Activated CD4-positive, CD25-positive, alpha-beta regulatory T cell (primary cell): Measurements from ENCODE around the gene DHX16.

Source experiments
- DNase-seq, 4 experiments: peaks; one replicate each; lab custom pipeline; 2025; lab: John Stamatoyannopoulos, UW

Gene DHX16

DNA sequence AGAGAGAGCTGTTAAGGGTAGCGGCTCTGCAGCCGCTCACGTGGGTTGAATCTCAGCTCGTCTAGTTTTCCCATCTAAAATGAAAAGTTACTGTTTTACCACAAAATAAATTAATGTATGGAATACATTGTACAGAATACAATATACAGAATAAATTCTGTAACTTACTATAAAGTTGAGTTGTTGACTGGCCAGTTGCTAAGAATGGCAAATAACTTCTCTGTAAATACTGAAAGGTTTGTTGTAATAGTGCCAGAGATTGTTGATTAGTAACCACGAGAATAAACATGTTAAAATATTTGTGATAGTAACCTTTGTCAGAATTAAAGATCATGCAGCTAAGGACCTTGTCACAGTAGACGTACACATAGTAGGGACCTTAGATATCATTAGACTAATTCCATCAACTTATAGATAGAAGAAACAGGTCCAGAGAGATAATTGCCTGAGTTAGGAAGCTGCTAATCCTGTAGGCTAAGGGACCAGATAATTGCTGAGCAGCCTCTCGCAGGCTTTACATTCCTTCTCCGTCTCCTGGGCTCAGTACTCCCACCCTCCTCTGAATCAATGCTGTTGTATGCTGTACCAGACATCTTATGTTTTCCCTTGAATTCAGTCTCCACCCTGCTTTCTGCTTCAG lies 18.5 kb upstream of the DHX16 start:
- DNase-seq: no peak

DNA sequence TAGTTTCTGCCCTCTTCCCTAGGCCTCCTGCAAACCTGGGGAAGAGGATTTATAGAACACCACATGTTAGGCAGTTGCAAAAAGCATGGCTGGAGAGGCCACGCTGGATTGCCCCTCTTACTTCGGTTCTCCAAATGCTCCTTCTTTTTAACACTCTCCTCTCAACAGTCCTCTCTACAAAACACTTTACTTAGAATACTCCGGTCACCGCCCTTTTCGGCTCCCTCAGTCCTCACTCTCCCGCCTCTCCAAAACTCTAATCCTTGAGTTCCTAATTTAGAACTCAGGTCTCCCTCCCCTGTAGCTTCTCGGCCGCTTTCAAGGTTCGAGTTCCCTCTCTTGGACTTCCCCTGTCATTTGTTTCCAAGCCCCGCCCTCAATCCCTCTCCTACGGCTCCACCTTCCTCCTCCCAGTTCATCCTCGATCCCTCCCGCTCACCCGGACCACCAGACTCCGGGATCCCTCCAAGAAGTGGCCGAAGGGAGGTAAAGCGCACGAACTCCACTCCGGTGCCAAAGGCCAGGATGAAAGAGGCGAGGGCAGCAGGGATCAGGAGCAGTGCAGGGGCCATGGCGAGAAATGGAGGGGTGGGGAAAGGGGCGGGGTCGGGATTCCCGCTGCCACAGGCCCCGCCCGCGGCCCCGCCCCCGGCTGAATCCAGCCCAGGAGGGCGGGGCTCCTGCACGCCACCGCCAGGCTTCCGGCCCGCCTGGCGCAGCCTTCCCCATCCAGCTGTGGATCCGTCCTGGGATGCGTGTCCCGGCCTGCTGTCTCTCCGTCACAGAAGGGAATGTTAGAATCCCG lies 17.8 kb upstream of the DHX16 start, which contains the start of gene NRM:
TSS of gene NRM (minus strand) at position 582 of the 805 bp plus-strand sequence. CDS start at position 572, 10 bp downstream.
- DNase-seq: peak; percentile 37 to 67 (median 49)

DNA sequence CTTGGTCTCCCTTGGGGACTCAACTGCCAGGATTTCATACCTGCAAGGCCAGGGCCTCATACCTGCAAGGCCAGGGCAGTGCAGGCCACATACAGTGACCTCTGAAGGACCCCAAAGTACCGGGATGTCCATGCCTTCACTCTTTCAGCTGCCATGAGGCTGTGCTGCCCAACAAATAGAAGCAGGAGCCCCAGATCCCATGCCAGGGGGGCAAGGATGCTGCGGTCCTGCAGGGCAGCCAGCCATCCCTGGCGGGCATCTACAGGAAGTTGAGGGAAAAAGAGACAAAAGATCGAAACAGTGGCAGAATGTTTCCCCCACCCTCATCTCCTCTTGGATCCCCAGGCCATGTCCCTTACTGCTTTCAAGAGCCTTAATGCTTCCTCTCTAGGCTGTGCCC lies 17.2 kb upstream of the DHX16 start:
- no peak for DNase-seq

DNA sequence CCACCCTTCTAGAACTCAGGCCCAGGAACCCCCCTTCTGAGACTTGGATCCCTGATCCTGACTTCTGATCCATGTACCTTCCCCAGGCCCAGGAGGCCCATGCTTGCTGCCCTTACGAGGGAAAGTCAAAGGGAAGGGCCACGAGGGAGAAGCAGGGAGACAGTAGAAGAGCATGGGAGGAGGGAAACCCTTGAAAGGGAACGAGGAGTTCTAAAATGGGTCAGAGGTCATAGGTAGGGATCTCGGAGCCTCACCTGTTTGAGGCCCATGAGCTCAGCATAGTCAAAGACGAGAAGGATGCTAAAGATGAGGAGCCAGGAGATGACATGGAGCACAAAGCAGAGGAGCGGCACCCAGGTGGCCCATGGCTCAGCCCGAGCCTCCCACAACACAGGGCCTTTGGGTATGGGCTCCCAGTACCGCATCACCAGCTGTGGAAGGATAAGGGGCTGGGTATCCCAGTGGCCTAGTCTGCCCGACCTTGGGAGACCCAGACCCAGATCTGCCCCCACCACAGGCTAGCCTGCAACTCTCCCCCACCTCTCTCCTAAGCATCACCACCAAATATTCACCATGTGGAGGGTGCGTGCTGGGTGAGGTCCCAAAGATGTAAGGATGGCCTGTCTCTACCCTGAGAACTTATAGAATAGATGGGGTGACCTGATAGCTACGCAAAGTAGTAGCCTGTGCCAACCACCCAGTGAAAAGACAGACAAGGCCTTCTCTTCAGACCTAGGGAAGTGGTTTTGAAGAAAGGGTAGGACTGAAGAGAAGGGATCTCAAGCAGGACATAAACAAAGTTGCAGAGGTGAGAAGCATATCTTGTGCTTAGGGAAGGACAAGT lies 16.4 kb upstream of the DHX16 start:
- no peak for DNase-seq

DNA sequence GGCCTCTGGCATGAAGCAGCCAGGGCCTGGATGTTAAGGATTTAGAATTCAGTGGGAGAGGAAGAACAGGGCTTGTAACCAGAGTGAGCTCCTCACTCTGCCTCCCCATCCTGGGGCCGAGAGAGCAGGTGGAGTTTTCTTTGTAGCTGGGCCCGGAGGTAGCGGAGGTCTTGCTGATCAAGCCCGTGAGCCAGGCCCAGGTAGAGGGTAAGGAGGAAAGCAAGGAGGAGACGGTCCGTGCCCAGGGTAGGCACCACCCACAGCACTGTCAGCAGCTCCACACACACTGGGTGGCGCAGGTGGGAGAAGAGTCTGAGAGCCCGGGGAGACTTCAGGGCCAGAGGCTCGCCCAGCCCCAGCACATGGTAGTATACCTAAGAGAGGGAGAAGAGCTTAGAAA lies 15.8 kb upstream of the DHX16 start:
- DNase-seq: no peak

DNA sequence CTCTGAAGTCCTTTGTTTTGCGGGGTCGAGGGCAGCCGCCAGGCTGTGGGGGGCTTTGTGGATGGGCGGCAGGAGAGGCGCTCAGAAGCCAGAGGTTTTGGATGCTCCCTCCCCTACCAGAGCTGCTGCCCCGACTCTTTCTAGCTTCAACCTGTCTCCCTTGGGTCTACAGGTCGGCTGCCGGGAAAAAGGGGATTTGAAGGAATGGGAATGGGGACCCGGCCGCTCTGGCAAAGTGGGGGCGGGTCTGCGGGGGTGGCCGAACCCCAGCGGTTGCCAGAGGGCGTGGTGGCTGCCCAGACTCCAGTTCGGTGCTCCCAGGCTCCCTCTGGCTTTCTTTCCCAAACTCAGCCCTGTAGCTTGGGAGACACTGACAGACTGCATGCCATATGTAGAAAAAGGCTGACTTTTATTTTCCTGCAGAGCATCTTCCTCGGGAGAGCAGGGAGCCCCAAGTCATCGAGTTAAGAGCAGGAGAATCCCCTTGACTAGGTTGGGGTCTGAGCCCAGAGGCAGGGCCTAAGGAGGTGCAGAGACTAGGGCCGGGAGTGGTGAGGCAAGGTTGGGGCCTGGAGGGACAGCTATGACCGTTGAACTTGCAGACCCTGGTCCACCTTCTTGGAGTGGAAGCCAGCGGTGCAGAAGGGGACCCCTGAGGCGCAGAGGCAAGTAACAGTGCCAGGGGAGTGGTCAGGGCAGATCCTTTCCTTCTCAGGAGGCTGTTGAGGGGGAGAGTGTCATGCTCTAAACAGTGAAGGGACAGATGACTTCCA lies 15.0 kb upstream of the DHX16 start:
- DNase-seq: no peak

DNA sequence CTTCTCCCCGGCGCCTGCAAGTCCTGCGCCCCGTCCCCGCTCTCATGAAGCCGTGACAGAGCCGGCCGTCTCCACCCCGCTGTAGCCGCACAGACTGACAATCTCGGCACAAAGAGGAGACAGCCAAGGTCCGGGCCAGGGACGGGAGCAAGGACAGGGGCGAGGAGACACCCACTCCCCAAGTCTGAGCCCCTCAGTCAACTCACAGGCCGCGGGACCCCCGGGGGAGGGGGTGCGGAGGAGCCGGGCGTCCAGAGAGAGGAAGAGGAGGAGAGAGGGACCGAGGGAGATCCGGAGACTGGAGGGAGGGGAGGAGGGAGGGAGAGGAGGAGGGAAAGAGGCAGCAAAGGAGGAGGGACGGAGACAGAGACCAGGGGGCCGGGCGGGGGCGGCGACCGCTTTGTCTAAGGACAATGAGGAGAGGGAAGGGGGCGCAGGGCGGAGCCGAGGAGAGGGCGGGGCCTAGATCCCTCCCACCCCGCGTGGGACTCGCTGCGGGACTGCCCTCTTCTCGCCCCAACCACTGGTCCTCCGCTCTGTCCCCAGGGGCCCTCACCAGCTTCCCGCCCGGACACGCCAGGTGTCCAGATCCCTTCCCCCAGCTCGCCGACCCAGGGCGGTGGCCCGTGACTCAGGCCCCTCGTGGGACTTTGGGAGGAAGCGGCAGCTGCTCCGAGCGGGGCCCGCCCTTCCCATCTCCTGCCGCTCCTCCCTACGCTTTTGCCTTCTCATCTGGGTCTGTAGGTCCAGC lies 14.3 kb upstream of the DHX16 start:
- peak; percentile 53 to 72 (median 60) for DNase-seq

DNA sequence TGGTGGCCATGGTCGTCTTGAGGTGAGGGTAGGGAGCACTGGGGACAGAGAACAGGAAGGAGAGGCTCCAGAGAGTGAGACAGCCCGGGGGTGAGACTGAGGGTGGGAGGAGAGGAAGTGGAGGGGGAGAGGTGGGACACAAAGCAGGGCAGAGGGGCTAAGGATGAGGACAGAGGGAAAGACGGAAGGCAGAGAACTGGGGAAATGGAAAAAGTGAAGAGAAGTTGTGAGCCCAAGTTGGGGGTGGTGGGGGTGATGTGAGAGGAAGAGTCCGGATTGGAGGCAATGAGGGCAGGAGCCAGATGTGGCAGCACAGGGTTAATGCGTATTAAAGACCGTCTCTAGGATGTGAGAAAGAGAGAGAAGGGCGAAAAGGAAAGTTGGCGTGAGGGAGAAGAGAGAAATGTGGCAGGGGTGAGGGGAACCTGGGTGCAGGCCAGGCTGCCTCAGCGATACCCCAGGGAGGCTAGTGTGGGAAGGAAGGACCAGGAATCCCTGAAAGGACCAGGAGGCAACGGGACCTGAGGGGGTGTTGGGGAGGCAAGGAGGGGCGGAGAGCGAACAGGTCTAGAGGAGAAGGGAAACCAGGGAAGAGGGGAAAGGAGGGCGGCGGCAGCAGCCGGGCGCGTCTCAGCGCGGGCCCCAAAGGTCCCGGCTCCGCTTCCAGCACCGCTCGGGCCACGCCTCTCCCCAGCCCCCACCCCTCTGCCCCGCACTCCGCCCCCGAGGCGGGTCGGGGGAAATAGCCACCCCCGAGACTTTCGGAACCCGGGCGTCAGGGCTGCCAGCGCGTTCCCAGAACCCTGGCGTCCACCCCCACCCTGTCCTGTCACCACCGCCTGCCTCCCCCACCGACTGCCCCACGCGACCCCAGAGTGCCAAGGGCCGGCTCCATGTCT lies 13.5 kb upstream of the DHX16 start, which contains the start of gene PPP1R18:
TSS of gene PPP1R18 (minus strand) at position 637 of the 899 bp plus-strand sequence. CDS start at position 10, 627 bp downstream.
- DNase-seq: peak; percentile 64 to 79 (median 70)

DNA sequence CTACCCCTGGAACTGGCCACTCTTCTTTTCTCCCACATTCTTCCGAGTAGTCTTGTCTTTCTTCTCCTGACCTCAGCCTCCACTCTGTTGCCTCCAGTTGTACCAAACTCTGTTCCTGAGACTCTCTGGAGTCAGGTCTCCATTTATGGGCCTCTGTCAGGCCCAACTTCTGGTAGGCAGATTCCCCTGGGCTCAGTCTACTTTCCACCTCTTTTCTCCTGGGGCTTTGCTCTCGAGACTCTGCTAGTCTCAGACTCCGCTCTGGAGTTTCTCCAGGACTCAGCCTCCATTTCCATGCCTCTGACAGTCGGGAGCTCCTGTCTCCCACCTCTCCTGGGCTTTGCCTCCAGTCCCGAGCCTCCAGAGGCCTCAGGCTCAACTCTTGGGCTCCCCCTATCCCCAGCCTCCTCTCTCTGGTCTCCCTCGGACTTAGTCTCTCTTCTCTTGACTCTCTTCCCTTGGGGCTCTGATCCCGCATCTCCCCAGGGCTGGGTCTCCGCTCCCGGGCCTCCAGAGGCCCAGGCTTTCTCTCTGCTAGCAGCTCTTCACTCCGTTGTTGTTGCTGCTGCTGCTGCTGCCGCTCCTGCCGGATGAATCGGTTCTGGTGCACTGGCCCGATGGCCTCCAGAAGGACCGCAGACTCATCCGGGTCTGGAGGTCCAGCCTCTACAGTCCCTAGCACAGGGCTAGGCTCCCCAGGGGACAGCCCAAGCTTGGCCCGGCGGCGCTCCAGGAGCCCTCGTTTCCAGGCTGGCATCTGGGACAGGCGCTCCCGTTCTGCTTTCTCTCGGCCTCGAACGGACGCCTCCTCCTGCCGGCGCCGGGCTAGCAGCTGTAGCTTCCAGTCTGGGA lies 12.6 kb upstream of the DHX16 start:
- DNase-seq: no peak

DNA sequence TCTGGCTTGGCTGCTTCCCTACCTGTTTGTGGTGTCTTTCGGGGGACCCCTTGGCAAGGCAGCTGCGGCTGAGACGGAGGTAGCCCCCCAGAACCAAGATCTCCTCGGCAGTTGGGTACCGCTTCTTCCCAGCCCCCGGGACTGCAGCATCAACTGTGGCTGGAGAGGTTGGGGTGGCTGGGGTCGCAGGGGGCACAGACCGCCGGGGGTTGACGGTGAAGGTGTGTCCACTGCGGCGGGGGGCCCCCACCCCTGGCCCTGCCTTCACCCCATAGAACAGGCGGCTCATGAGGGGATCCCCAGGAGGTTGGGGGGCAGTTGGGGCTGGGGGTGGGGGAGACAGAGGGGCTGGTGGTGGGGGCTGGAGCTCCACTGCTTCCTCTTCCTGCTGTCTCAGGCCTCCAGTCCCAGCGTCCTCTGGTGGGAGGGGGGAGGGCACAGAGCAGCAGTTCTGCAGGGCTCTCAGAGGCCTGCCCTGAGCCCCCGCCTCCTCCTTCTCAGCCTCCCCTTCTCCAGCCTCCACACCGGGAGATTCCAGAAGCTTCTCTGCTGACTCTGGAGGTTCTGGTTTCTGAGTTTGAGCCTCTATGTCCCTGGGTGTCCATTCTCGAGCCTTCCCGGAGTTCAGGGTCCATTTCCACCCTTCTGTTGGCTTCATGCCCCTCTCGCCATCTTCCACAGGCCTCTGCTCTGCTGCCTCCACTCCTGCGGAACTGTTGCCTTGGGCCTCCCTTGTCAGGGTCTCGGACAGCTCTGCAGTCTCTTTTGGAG lies 11.8 kb upstream of the DHX16 start:
- DNase-seq: peak in 3 of 4 experiments; percentile 14 to 47 (median 43)

DNA sequence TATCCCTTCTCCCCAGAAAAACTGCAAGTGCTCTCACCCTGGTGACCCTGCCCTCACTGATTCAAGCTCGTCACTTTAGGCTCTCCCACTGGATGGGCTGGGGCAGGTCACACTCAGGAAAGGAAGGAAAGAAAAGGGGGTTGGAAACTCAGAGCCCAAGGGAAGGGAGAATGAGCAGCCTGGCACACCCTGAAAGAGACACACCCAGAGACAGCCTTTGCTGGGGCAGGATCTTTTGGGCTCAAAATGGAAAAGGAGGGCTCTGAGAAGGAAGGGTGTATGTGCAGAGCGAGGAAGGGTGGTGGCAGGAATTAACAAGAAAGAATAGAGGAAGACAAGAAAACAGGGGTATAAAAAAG lies 11.2 kb upstream of the DHX16 start:
- no peak for DNase-seq

DNA sequence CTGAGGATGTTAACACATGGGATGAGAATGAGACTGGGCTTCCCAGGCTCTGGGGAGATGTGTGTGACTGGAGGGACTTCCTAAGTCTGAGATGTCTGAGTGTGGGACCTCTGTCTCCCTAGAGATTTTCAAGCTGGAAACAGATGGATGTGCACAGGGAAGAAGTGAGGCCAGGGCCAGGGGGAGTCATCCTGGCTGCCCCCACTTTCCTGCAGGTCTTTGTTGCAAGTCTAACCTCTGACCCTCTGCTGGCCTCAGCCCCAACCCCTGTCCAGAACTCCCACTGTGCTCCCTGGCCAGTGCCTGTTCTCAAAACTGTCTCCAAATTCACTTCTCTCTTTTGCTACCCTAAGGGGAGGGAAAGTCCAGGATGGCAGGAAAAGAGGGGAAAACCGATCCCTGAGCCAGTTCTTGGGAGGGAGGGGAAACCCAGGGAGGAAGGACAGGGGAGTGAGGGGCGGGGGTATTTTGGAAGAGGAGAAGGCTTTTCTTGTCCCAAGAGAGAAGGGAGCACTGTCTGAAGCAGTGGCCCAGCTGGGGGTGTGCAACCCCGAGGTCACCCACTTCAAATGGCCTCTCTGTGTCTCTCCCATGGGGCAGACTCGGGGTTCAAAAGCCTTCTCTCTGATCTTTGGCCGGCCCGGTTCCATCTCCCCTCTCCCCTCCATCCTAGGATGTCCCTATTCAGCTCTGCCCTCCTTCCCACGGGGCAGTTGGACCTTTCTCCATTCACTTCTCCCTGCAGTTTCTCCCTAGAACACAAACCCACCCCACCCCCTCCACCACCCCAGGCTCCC lies 10.6 kb upstream of the DHX16 start:
- DNase-seq: no peak

DNA sequence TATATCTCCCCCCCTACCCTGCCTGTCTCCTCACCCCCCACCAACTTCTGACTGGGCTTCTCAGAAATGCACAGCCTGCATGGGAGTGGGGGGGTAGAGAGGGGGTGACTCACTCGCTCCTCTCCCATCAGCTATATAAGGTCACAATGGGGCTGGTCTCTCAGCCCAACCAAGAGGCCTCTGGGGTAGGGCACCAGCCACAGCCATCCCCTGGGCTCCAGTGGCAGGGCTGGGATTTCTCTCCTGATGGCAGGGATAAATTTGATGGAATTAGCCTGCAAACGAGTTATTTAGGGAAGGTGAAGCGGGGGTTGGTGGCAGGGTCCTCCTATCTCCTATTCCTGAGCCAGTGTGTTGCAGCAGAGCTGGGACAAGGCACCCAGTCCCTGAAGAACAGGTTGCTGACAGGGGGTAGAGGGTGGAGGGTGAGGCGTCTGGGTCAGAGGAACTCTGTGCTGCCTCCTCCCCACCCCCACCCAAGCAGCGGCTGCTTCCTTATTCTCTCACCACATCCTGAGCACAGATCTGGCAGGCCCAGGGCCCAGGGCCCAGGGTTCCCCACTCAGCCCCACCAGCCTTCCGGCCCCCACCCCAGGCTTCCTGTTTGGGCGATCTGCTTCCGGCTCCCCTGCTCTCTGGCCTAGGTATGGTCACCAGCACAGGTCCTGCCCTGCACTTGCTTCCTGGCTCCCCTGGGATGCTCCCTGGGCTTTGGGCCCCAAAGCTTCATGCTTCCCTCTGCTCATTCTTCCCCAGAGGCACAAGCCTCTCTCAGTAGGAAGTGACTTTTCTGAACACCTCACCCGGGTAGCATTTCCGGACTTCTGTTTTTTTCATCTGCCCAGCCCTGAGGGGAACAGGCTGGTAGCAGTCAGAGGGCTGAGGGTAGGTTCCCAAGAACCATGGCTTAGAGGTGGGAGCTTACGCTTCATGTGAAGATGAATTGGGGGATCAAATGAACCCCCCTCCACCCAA lies 9.6 kb upstream of the DHX16 start:
- peak; percentile 52 to 91 (median 75) for DNase-seq

DNA sequence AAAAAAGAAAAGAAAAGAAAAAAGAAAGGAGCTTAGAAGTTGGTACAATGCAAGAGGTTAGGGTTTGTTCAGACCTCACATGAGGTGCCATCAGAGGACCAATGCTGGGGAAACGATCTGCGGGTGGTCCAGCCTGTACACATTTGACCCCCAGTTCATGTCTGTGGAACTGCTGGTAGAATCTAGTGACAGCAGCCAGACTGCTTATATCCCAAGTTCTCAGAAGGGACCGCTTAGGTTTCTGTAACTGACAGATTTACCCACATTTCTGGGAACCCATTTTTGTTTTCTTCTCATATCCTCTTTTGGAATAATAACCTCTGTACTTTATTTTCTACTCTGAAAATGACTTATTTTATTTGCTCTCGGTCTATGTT lies 8.9 kb upstream of the DHX16 start:
- DNase-seq: no peak

DNA sequence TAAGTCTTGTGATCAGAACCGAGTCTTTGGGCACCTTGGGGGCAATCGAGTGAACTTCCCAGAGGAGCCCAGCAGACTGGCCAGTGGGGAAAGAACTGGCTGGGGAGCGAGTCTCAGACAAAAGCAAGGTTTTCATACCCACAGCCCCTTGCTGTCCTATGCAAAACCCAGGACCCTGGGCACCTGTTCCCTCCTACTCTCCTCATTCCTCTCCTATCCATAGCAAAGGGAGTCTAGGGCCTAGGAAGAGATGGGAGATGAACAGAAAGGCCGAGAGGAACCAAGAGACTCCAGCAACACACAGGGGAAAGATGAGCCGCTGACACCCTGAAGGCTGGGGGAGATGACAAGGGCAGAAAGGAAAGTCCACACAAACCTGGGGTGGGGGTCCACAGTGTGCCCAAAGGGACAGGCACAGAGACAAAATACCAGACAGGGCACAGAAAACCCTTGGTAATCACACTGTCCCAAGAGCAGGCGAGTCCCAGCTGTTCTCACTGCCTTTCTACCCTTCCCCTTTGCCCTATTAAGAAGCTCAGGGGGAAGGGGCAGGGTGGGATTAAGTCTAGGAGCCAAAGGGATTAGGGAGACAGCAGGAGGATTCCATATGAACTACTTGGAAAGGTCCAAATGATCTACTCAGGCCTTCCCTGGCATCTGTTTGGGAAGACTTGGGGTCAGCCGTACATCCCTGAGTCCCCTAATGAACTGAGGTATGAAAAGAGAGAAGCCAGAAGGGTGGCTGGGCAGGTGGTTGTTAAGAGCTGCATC lies 7.1 kb upstream of the DHX16 start:
- DNase-seq: no peak
